Measurements from ENCODE around the gene ABCF3. TPM values are rescaled to one million over a fixed set of nuclear protein-coding genes. Genes with fewer than 3 reads are reported as not detected.

ABCF3 gene
- total and polyA plus RNA-seq, 2 of the 13 experiments (the other 11 are each of a cell fraction or from before 2014, with no cell fraction given), result 38.8 to 46.5 TPM

DNA sequence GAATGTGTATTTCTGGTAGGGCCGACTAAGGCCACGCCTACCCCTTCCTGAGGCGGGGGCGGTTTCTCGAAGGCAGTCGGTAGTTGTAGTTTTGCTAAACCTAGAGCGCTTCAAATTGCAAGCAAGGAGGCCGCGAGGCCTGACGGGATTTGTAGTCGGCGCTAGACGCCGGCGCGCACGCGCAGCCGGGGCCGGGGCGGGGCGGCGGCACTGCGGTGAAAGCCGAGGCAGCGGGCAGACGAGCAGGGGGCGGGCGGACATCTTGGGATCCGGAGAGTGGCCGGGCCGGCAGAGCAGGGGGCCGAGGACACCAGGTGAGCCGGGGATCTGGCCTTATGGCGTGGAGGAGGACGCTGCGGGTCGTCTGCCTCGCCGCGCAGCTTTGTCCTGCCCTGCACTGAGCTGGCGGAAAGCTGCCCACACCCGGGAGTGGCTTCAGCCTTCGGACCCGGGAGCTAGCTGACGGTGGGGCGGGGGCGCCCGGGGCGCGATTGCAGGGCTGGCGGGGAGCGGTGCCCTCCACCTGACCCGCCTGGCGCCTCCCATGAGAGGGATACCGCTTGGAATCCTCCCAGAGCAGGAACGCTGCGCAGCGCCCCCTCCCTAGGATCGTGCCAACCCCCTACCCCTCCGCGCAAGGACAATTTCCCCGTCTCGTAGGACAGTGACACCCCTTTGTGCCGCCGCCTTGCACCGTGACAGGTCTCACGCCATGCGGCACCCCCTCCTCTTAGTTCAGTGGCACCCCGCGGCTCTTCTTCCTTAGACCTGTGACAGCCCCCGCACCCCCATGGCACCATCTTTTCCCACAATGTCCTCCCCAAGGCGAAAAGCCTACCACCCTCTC, 11.1 kb upstream of the ABCF3 start, which contains the start of gene AP2M1 (continued):
- TF ChIP-seq, protein P1, sequence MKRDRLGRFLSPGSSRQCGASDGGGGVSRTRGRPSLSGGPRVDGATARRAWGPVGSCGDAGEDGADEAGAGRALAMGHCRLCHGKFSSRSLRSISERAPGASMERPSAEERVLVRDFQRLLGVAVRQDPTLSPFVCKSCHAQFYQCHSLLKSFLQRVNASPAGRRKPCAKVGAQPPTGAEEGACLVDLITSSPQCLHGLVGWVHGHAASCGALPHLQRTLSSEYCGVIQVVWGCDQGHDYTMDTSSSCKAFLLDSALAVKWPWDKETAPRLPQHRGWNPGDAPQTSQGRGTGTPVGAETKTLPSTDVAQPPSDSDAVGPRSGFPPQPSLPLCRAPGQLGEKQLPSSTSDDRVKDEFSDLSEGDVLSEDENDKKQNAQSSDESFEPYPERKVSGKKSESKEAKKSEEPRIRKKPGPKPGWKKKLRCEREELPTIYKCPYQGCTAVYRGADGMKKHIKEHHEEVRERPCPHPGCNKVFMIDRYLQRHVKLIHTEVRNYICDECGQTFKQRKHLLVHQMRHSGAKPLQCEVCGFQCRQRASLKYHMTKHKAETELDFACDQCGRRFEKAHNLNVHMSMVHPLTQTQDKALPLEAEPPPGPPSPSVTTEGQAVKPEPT (CRISPR knock-in tag; IDR thresholded peaks at IDR 0.05; ENCODE audit: low read depth), result no peak
- TF ChIP-seq SP4 (CRISPR knock-in tag; IDR thresholded peaks at IDR 0.05) (peak; percentile 89), NKX3-1 (CRISPR knock-in tag; IDR thresholded peaks at IDR 0.05) (peak; percentile 60; the same call in 1 of the 2 replicates), ZSCAN12 (CRISPR knock-in tag; IDR thresholded peaks at IDR 0.05) (no peak), ZNF780A (CRISPR knock-in tag; IDR thresholded peaks at IDR 0.05) (no peak), CAMTA2 (CRISPR knock-in tag; IDR thresholded peaks at IDR 0.05; ENCODE audit: borderline replicate concordance) (peak; percentile 84; the same call in 1 of the 2 replicates)
- TF ChIP-seq, protein P2, sequence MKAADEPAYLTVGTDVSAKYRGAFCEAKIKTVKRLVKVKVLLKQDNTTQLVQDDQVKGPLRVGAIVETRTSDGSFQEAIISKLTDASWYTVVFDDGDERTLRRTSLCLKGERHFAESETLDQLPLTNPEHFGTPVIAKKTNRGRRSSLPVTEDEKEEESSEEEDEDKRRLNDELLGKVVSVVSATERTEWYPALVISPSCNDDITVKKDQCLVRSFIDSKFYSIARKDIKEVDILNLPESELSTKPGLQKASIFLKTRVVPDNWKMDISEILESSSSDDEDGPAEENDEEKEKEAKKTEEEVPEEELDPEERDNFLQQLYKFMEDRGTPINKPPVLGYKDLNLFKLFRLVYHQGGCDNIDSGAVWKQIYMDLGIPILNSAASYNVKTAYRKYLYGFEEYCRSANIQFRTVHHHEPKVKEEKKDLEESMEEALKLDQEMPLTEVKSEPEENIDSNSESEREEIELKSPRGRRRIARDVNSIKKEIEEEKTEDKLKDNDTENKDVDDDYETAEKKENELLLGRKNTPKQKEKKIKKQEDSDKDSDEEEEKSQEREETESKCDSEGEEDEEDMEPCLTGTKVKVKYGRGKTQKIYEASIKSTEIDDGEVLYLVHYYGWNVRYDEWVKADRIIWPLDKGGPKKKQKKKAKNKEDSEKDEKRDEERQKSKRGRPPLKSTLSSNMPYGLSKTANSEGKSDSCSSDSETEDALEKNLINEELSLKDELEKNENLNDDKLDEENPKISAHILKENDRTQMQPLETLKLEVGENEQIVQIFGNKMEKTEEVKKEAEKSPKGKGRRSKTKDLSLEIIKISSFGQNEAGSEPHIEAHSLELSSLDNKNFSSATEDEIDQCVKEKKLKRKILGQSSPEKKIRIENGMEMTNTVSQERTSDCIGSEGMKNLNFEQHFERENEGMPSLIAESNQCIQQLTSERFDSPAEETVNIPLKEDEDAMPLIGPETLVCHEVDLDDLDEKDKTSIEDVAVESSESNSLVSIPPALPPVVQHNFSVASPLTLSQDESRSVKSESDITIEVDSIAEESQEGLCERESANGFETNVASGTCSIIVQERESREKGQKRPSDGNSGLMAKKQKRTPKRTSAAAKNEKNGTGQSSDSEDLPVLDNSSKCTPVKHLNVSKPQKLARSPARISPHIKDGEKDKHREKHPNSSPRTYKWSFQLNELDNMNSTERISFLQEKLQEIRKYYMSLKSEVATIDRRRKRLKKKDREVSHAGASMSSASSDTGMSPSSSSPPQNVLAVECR (CRISPR knock-in tag; IDR thresholded peaks at IDR 0.05; ENCODE audit: borderline replicate concordance), result peak; percentile 95
- TF ChIP-seq, protein P3, sequence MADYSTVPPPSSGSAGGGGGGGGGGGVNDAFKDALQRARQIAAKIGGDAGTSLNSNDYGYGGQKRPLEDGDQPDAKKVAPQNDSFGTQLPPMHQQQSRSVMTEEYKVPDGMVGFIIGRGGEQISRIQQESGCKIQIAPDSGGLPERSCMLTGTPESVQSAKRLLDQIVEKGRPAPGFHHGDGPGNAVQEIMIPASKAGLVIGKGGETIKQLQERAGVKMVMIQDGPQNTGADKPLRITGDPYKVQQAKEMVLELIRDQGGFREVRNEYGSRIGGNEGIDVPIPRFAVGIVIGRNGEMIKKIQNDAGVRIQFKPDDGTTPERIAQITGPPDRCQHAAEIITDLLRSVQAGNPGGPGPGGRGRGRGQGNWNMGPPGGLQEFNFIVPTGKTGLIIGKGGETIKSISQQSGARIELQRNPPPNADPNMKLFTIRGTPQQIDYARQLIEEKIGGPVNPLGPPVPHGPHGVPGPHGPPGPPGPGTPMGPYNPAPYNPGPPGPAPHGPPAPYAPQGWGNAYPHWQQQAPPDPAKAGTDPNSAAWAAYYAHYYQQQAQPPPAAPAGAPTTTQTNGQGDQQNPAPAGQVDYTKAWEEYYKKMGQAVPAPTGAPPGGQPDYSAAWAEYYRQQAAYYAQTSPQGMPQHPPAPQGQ (CRISPR knock-in tag; IDR thresholded peaks at IDR 0.05; ENCODE audit: borderline replicate concordance), result no peak
- TF ChIP-seq, protein P4, sequence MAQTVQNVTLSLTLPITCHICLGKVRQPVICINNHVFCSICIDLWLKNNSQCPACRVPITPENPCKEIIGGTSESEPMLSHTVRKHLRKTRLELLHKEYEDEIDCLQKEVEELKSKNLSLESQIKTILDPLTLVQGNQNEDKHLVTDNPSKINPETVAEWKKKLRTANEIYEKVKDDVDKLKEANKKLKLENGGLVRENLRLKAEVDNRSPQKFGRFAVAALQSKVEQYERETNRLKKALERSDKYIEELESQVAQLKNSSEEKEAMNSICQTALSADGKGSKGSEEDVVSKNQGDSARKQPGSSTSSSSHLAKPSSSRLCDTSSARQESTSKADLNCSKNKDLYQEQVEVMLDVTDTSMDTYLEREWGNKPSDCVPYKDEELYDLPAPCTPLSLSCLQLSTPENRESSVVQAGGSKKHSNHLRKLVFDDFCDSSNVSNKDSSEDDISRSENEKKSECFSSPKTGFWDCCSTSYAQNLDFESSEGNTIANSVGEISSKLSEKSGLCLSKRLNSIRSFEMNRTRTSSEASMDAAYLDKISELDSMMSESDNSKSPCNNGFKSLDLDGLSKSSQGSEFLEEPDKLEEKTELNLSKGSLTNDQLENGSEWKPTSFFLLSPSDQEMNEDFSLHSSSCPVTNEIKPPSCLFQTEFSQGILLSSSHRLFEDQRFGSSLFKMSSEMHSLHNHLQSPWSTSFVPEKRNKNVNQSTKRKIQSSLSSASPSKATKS (CRISPR knock-in tag; IDR thresholded peaks at IDR 0.05), result no peak
- TF ChIP-seq, protein P5, sequence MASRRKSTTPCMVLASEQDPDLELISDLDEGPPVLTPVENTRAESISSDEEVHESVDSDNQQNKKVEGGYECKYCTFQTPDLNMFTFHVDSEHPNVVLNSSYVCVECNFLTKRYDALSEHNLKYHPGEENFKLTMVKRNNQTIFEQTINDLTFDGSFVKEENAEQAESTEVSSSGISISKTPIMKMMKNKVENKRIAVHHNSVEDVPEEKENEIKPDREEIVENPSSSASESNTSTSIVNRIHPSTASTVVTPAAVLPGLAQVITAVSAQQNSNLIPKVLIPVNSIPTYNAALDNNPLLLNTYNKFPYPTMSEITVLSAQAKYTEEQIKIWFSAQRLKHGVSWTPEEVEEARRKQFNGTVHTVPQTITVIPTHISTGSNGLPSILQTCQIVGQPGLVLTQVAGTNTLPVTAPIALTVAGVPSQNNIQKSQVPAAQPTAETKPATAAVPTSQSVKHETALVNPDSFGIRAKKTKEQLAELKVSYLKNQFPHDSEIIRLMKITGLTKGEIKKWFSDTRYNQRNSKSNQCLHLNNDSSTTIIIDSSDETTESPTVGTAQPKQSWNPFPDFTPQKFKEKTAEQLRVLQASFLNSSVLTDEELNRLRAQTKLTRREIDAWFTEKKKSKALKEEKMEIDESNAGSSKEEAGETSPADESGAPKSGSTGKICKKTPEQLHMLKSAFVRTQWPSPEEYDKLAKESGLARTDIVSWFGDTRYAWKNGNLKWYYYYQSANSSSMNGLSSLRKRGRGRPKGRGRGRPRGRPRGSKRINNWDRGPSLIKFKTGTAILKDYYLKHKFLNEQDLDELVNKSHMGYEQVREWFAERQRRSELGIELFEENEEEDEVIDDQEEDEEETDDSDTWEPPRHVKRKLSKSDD (CRISPR knock-in tag; IDR thresholded peaks at IDR 0.05; ENCODE audit: low read depth), result peak; percentile 85; the same call in 1 of the 2 replicates

All from HepG2 (cell line).